K562 (cell line): ENCODE measurements around the gene CDKN2C. TPM values are rescaled to one million over a fixed set of nuclear protein-coding genes. Genes with fewer than 3 reads are reported as not detected.

Experiments used
- CEBPB ChIP-seq: fragments of 450-650 bp; IDR thresholded peaks from 2 replicates; pipeline ENCODE4 v1.6.1; 2016; ENCODE audit warnings: missing genetic modification characterization, missing compliant biosample characterization
- RBM17 ChIP-seq: fragments of 200-400 bp; formaldehyde crosslinking; IDR thresholded peaks from 2 replicates; pipeline ENCODE4 v1.6.1; 2017; ENCODE audit warnings: low read depth, mild to moderate bottlenecking, low read length, borderline replicate concordance
- SUPT5H ChIP-seq: fragments of 450-650 bp; IDR thresholded peaks from 2 replicates; pipeline ENCODE4 v1.6.1; 2016
- TRIM24 ChIP-seq, 2 experiments: fragments of 450-650 bp; IDR thresholded peaks; 2 replicates each; pipeline ENCODE4 v1.6.1; 2016
- ZEB2 ChIP-seq: fragments of 450-650 bp; IDR thresholded peaks from 2 replicates; pipeline ENCODE4 v1.6.1; 2016
- ZNF830 ChIP-seq: fragments of 250-450 bp; sonication (Bioruptor Pico); IDR thresholded peaks from 2 replicates; pipeline ENCODE4 v1.5.0; 2021; ENCODE audit warnings: mild to moderate bottlenecking
- polyA plus RNA-seq, 8 experiments: library from polyadenylated mRNA; depleted of rRNA in 4 of 8; stranded (reverse) in 5 of 8; unstranded in 3 of 8; fragments of >200 nt; fragmentation: Nextera tagmentation in 2 of 8; fragmentation: Illumina TruSeq in 1 of 8; extraction: Ambion mirVana in 2 of 8; extraction: Trizol in 1 of 8; gene quantifications; 2 replicates each; pipeline versions ENCODE4 v1.2.1 to v1.2.3, GENCODE V29; 2011 to 2014; ENCODE audit warnings: inconsistent platforms in 1 of 8, missing spikeins in 1 of 8
- total RNA-seq, 7 experiments: library from RNA; depleted of rRNA in 6 of 7; stranded (reverse); fragments of >200 nt in 6 of 7; fragmentation: Illumina TruSeq in 2 of 7; extraction: Trizol in 2 of 7; gene quantifications; 2 replicates each; pipeline versions ENCODE4 v1.2.1 to v1.2.3, GENCODE V29; 2011 to 2021; ENCODE audit warnings: low replicate concordance in 1 of 7
- TF ChIP-seq, protein P1 (sequence below): fragments of 450-650 bp; IDR thresholded peaks from 2 replicates; pipeline ENCODE4 v1.6.1; 2016; ENCODE audit warnings: low read depth
- TF ChIP-seq, protein P2 (sequence below): fragments of 450-650 bp; IDR thresholded peaks from 2 replicates; pipeline ENCODE4 v1.6.1; 2016; ENCODE audit warnings: missing biosample characterization, missing genetic modification characterization
- TF ChIP-seq, protein P3 (sequence below): sonication (generic); formaldehyde crosslinking; IDR thresholded peaks from 2 replicates; pipeline ENCODE4 v1.8.0; 2023; ENCODE audit warnings: mild to moderate bottlenecking, missing genetic modification reagents
- TF ChIP-seq, protein P4 (sequence below): fragments of 450-650 bp; IDR thresholded peaks from 2 replicates; pipeline ENCODE4 v1.6.1; 2016; ENCODE audit warnings: mild to moderate bottlenecking

Gene CDKN2C
- total and polyA plus RNA-seq, 9 of the 15 experiments (the other 6 are each of a cell fraction or from before 2014, with no cell fraction given), result 11.9 to 74.3 (median 45.9) TPM

DNA sequence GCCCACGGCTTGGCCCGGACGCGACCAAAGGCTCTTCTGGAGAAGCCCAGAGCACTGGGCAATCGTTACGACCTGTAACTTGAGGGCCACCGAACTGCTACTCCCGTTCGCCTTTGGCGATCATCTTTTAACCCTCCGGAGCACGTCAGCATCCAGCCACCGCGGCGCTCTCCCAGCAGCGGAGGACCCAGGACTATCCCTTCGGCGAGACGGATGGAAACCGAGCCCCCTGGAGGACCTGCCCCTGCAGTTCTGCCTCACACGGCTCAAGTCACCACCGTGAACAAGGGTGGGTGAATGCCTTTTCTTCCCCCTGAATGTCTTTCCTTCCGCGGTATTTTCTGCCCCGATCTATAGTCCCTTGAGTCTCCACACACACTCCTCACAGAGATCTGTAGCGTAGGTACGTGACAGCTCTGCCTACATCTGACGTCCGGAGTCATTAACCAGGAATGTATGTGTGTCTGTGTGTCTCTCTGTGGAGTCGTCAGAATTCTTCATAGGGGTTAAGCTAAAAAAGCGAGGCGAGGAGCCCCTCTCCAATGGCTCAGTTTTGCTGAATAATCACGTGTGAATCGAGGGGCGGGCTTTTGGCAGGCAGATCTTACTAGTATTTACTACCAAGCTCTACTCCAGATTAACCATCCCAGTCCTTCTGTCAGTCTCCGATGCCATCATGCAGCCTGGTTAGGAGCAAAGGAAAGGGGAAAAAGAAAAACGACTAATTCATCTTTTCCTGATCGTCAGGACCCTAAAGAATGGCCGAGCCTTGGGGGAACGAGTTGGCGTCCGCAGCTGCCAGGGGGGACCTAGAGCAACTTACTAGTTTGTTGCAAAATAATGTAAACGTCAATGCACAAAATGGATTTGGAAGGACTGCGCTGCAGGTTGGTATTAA lies at the start of gene CDKN2C (continued):
- TF ChIP-seq ZNF830 (CRISPR knock-in tag) (no peak), ZEB2 (no peak), CEBPB (tag) (peak; percentile 67), RBM17 (no peak), SUPT5H (peak; percentile 71), TRIM24 (IDR thresholded peaks at IDR 0.05) (no peak)
- TF ChIP-seq, protein P1, sequence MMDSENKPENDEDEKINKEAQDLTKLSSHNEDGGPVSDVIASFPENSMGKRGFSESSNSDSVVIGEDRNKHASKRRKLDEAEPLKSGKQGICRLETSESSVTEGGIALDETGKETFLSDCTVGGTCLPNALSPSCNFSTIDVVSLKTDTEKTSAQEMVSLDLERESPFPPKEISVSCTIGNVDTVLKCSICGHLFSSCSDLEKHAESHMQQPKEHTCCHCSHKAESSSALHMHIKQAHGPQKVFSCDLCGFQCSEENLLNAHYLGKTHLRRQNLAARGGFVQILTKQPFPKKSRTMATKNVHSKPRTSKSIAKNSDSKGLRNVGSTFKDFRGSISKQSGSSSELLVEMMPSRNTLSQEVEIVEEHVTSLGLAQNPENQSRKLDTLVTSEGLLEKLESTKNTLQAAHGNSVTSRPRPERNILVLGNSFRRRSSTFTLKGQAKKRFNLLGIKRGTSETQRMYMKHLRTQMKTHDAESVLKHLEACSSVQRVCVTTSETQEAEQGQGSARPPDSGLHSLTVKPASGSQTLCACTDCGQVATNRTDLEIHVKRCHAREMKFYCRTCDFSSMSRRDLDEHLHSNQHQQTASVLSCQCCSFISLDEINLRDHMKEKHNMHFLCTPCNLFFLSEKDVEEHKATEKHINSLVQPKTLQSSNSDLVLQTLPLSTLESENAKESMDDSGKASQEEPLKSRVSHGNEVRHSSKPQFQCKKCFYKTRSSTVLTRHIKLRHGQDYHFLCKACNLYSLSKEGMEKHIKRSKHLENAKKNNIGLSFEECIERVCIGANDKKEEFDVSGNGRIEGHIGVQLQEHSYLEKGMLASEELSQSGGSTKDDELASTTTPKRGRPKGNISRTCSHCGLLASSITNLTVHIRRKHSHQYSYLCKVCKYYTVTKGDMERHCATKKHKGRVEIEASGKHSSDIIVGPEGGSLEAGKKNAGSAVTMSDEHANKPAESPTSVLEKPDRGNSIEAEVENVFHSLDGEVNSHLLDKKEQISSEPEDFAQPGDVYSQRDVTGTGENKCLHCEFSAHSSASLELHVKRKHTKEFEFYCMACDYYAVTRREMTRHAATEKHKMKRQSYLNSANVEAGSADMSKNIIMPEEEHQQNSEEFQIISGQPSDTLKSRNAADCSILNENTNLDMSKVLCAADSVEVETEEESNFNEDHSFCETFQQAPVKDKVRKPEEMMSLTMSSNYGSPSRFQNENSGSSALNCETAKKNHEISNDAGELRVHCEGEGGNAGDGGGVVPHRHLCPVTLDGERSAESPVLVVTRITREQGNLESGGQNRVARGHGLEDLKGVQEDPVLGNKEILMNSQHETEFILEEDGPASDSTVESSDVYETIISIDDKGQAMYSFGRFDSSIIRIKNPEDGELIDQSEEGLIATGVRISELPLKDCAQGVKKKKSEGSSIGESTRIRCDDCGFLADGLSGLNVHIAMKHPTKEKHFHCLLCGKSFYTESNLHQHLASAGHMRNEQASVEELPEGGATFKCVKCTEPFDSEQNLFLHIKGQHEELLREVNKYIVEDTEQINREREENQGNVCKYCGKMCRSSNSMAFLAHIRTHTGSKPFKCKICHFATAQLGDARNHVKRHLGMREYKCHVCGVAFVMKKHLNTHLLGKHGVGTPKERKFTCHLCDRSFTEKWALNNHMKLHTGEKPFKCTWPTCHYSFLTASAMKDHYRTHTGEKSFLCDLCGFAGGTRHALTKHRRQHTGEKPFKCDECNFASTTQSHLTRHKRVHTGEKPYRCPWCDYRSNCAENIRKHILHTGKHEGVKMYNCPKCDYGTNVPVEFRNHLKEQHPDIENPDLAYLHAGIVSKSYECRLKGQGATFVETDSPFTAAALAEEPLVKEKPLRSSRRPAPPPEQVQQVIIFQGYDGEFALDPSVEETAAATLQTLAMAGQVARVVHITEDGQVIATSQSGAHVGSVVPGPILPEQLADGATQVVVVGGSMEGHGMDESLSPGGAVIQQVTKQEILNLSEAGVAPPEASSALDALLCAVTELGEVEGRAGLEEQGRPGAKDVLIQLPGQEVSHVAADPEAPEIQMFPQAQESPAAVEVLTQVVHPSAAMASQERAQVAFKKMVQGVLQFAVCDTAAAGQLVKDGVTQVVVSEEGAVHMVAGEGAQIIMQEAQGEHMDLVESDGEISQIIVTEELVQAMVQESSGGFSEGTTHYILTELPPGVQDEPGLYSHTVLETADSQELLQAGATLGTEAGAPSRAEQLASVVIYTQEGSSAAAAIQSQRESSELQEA, result no peak
- TF ChIP-seq, protein P2, sequence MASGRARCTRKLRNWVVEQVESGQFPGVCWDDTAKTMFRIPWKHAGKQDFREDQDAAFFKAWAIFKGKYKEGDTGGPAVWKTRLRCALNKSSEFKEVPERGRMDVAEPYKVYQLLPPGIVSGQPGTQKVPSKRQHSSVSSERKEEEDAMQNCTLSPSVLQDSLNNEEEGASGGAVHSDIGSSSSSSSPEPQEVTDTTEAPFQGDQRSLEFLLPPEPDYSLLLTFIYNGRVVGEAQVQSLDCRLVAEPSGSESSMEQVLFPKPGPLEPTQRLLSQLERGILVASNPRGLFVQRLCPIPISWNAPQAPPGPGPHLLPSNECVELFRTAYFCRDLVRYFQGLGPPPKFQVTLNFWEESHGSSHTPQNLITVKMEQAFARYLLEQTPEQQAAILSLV (tag), result no peak
- TF ChIP-seq, protein P3, sequence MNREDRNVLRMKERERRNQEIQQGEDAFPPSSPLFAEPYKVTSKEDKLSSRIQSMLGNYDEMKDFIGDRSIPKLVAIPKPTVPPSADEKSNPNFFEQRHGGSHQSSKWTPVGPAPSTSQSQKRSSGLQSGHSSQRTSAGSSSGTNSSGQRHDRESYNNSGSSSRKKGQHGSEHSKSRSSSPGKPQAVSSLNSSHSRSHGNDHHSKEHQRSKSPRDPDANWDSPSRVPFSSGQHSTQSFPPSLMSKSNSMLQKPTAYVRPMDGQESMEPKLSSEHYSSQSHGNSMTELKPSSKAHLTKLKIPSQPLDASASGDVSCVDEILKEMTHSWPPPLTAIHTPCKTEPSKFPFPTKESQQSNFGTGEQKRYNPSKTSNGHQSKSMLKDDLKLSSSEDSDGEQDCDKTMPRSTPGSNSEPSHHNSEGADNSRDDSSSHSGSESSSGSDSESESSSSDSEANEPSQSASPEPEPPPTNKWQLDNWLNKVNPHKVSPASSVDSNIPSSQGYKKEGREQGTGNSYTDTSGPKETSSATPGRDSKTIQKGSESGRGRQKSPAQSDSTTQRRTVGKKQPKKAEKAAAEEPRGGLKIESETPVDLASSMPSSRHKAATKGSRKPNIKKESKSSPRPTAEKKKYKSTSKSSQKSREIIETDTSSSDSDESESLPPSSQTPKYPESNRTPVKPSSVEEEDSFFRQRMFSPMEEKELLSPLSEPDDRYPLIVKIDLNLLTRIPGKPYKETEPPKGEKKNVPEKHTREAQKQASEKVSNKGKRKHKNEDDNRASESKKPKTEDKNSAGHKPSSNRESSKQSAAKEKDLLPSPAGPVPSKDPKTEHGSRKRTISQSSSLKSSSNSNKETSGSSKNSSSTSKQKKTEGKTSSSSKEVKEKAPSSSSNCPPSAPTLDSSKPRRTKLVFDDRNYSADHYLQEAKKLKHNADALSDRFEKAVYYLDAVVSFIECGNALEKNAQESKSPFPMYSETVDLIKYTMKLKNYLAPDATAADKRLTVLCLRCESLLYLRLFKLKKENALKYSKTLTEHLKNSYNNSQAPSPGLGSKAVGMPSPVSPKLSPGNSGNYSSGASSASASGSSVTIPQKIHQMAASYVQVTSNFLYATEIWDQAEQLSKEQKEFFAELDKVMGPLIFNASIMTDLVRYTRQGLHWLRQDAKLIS (CRISPR knock-in tag), result 0 out of 2 replicates have a peak, but pooled peaks have one; percentile 68
- TF ChIP-seq, protein P4, sequence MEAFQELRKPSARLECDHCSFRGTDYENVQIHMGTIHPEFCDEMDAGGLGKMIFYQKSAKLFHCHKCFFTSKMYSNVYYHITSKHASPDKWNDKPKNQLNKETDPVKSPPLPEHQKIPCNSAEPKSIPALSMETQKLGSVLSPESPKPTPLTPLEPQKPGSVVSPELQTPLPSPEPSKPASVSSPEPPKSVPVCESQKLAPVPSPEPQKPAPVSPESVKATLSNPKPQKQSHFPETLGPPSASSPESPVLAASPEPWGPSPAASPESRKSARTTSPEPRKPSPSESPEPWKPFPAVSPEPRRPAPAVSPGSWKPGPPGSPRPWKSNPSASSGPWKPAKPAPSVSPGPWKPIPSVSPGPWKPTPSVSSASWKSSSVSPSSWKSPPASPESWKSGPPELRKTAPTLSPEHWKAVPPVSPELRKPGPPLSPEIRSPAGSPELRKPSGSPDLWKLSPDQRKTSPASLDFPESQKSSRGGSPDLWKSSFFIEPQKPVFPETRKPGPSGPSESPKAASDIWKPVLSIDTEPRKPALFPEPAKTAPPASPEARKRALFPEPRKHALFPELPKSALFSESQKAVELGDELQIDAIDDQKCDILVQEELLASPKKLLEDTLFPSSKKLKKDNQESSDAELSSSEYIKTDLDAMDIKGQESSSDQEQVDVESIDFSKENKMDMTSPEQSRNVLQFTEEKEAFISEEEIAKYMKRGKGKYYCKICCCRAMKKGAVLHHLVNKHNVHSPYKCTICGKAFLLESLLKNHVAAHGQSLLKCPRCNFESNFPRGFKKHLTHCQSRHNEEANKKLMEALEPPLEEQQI, result no peak
